Measurements from ENCODE around the gene TOMM7.
A peak's percentile ranks its signal among the peaks of the same experiment; 100 is the strongest.

The TOMM7 gene

DNA sequence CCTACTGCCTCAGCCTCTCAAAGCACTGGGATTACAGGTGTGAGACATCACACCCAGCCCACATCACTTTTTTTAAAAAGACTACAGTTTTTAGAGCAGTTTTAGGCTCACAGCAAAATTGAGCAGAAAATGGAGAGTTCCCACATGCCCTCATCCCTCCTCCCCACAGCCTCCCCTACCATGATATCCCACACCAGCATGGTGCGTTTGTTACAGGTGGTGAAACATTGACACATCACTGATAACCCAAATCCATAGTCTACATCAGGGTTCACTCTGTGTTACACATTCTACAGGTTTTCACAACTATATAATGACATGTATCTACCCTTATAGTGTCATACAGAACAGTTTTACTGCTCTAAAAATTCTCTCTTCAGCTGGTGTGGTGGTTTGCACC, 24.3 kb upstream of the TOMM7 start:
- H3K4me3 ChIP-seq (ENCODE audit: control insufficient read depth, low read depth, low read length): no peak overlapping the region
- no peak for DNase-seq (ENCODE audit: low read depth)
- TF ChIP-seq, protein P1, sequence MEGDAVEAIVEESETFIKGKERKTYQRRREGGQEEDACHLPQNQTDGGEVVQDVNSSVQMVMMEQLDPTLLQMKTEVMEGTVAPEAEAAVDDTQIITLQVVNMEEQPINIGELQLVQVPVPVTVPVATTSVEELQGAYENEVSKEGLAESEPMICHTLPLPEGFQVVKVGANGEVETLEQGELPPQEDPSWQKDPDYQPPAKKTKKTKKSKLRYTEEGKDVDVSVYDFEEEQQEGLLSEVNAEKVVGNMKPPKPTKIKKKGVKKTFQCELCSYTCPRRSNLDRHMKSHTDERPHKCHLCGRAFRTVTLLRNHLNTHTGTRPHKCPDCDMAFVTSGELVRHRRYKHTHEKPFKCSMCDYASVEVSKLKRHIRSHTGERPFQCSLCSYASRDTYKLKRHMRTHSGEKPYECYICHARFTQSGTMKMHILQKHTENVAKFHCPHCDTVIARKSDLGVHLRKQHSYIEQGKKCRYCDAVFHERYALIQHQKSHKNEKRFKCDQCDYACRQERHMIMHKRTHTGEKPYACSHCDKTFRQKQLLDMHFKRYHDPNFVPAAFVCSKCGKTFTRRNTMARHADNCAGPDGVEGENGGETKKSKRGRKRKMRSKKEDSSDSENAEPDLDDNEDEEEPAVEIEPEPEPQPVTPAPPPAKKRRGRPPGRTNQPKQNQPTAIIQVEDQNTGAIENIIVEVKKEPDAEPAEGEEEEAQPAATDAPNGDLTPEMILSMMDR (IDR thresholded peaks at IDR 0.05; ENCODE audit: control insufficient read depth, insufficient read depth, low read depth, low read length, missing control alignments): no peak

DNA sequence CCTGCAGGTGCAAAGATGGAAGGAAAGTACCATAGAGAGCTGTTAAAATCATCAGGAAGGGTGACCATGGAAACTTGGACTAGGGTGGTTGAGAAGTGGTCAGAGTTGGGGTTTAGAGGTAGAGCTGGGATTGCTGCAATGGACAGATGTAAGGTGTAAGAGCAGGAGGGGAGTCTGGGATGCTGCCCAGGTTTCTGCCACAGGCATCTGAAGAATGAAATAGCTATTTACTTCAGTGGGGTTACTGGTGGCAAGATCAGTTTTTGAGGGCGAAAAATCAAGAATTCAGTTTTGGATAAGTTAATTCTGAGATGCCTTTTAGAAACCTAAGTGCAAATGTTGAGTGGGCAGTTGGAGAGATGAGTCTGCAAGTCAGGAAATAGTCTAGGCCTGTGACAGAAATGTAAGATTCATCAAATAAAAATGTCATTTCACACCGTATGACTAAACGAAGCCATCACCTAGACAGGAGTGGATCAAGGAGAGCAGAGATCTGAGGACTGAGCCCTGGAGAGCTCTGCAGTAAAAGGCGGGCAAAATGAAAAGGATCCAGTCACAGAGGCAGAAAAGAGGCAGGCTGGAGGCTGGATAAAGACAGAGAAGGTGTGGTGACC, 22.7 kb upstream of the TOMM7 start:
- no peak for DNase-seq (ENCODE audit: low read depth)
- TF ChIP-seq, protein P1 (IDR thresholded peaks at IDR 0.05; ENCODE audit: control insufficient read depth, insufficient read depth, low read depth, low read length, missing control alignments): no peak
- H3K4me3 ChIP-seq (ENCODE audit: control insufficient read depth, low read depth, low read length): no peak overlapping the region

DNA sequence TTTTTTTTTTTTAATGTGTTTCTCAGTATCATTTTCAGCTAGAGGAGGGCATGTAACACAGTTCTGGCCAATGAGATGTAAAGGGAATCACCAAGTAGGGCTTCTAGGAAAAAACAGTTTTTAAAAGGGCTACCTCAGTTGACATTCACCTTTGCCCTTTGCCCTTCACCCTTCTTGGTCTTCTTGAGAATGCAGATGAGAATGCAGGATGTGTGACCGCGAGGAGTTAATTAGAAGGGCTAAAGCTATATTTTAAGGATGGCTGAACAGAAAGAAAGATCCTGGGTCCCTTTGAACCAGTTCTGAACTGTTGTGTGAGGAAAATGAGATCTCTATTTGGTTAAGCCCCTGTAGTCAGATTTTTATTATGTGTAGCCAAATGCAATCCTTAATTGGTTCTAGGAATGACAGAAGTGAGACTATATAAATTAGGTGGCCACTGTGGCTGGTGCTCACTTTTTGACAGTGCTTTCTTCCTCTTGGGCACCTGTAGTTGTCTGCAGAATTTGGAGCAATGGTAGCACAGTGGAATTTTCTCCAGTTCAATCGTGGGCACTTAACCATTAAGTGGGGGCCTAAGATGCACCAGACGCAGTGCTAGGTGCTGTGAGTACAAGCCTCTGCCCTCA, 21.1 kb upstream of the TOMM7 start:
- TF ChIP-seq, protein P1 (IDR thresholded peaks at IDR 0.05; ENCODE audit: control insufficient read depth, insufficient read depth, low read depth, low read length, missing control alignments): no peak
- no peak overlapping the region for H3K4me3 ChIP-seq (ENCODE audit: control insufficient read depth, low read depth, low read length)

DNA sequence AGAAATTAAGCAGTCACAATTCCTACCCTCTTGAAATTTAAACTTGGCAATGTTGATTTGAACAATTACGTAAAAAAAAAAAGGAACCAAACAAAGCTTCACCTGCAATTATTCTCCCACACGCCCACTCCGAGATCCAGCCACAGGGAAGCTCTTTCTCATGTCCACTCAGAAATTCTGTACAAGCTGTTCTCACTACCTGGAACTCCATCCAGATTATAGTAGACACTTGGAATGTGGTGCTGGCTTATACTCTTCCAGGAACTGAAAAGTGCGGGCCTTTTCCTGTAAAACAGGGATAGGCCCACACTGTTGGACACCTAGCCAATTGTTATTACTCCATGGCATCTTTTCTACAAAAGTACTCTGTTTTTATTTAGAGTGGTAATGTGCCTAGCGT, 20.3 kb upstream of the TOMM7 start:
- DNase-seq (ENCODE audit: low read depth): no peak
- TF ChIP-seq, protein P1 (IDR thresholded peaks at IDR 0.05; ENCODE audit: control insufficient read depth, insufficient read depth, low read depth, low read length, missing control alignments): no peak
- H3K4me3 ChIP-seq (ENCODE audit: control insufficient read depth, low read depth, low read length): no peak overlapping the region

More for the DNA sequence above, 21.1 kb upstream of the TOMM7 start:
- DNase-seq (ENCODE audit: low read depth): no peak

DNA sequence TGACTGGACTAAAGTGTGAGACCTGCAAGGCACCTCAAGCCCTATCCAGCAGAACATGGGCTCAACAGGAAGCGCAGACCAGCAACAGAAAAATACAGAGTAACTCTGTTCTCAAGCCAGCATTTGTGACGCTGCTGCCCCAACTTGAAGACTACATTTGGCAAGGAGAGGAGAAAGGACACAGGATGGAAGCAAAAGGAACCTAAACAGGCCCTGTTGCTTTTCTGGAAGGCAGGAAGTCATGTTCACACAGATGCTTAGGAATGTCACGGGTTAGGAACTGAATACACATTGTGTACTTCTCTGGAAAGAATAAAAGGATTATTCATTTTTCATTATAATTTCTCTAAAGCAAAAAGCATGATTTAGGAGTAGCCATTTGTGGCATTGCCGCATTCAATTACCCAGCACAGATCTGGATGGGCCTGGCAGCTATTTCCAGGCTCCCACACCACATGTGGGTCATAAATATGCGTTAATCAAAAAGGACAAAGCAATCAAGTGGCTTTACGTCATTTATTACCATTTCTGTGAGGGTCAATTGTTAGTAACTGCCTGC, 19.8 kb upstream of the TOMM7 start:
- no peak overlapping the region for H3K4me3 ChIP-seq (ENCODE audit: control insufficient read depth, low read depth, low read length)
- TF ChIP-seq, protein P1 (IDR thresholded peaks at IDR 0.05; ENCODE audit: control insufficient read depth, insufficient read depth, low read depth, low read length, missing control alignments): no peak
- DNase-seq (ENCODE audit: low read depth): no peak

DNA sequence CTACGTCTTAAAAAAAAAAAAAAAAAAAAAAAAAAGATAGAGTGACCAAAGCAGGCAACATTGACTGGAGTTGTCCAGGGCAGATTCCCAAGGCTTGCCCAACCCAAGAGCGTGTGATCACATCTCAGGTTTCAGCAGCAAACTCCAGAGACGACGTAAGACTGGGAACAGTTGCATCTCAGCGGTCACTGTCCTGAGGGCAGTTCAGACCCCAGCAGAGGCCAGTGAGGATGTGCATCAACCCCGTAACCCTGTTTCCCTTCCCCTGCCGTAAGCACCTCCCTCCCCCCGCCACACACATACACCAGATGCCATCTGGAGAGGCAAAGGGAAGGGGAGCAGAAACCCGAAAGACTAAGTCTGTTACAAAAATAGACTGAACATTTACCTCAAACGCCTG, 19.3 kb upstream of the TOMM7 start:
- DNase-seq (ENCODE audit: low read depth): peak; percentile 58
- no peak overlapping the region for H3K4me3 ChIP-seq (ENCODE audit: control insufficient read depth, low read depth, low read length)
- TF ChIP-seq, protein P1 (IDR thresholded peaks at IDR 0.05; ENCODE audit: control insufficient read depth, insufficient read depth, low read depth, low read length, missing control alignments): no peak

Data from AG09309 (cell line).